PFSK-1 (cell line): Measurements from ENCODE around the gene MKRN2.

Source experiments
- FOXP2 ChIP-seq: optimal IDR thresholded peaks from 2 replicates; pipeline ENCODE3; 2011; ENCODE audit warnings: borderline replicate concordance, control low read depth, inconsistent platforms; ENCODE audit not compliant: insufficient read depth; ENCODE audit errors: extremely low read length, extremely low read depth
- POLR2AphosphoS5 ChIP-seq: IDR thresholded peaks from 2 replicates; pipeline ENCODE4 v1.6.1; 2012; ENCODE audit warnings: low read depth, mild to moderate bottlenecking, control low read depth, low read length, moderate library complexity
- REST ChIP-seq, 2 experiments: IDR thresholded peaks; 2 replicates each; pipeline versions ENCODE4 v1.6.1 to v1.8.0; 2011 to 2012; ENCODE audit warnings: low read depth in 2 of 2, low read length in 2 of 2, control low read depth in 1 of 2, inconsistent platforms in 1 of 2, mild to moderate bottlenecking in 1 of 2, moderate library complexity in 1 of 2; ENCODE audit not compliant: insufficient read depth in 1 of 2
- SIN3A ChIP-seq: IDR thresholded peaks from 2 replicates; pipeline ENCODE4 v1.6.1; 2012; ENCODE audit warnings: mild to moderate bottlenecking, low read length, moderate library complexity, borderline replicate concordance; ENCODE audit not compliant: insufficient read depth
- TAF1 ChIP-seq: IDR thresholded peaks from 2 replicates; pipeline ENCODE4 v1.6.1; 2012; ENCODE audit warnings: low read length, control low read depth, borderline replicate concordance; ENCODE audit not compliant: insufficient read depth

Gene MKRN2

DNA sequence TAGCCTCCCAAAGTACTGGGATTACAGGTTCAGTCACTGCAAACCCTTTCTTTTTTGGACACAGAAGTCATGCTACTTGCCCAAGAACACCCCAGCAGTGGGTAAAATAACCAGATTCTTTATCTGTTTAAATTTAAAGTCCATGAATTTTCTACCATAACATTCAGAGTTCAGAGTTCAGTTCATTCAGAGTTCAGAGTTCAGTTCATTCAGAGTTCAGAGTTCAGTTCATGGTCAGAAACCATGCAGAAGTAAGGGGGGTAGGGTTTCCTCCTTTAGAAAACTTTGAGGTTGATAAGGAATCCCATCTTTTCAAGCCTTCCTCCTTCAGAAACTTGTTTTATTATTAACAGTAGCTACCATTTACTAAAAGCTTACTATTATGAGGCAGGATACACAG is 63.8 kb downstream of the MKRN2 start:
- TF ChIP-seq POLR2AphosphoS5, result no peak
- TF ChIP-seq TAF1, result no peak
- no peak for TF ChIP-seq SIN3A
- TF ChIP-seq REST (IDR thresholded peaks at IDR 0.05; ENCODE audit: insufficient read depth in 1 of 2, low read depth in 2 of 2, low read length in 2 of 2), result no peak
- no peak for TF ChIP-seq FOXP2

DNA sequence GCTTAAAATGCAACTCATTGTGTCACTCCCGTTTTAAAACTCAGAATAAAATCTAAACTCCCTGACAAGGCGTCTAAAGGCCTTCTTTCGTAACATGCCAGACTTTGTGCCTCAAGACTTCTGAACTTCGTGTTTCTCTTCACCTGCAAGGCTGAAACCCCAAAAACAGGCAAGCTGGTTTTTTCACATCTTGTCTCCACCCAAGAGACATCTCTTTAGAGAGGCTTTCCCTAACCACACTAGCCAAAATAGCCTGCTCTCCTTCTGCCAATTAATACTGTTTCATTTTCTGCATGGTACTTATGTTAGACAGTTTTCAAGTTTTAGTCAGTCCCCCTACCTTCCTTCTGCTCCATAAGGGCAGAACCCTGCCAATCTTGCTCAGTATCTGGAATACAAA is 65.4 kb downstream of the MKRN2 start:
- no peak for TF ChIP-seq POLR2AphosphoS5
- no peak for TF ChIP-seq FOXP2
- TF ChIP-seq SIN3A, result no peak
- no peak for TF ChIP-seq TAF1
- no peak for TF ChIP-seq REST (IDR thresholded peaks at IDR 0.05; ENCODE audit: insufficient read depth in 1 of 2, low read depth in 2 of 2, low read length in 2 of 2)

DNA sequence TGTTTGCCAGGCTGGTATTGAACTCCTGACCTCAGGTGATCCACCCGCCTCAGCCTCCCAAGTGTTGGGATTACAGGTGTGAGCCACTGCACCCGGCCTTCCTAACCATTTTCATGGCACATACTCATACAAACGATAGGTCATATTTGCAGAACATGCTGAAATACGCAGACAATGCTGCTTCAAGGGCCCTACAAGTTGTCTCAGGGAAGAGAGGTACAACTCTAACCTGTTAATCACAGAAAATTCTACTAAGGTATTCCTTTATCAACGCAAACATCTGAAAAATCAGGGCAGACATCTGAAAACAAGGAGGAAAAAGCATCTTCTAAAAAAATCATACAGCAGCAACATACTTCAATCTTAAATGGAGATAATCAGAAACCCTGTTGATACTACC is 67.2 kb downstream of the MKRN2 start:
- no peak for TF ChIP-seq SIN3A
- no peak for TF ChIP-seq POLR2AphosphoS5
- TF ChIP-seq REST (IDR thresholded peaks at IDR 0.05; ENCODE audit: insufficient read depth in 1 of 2, low read depth in 2 of 2, low read length in 2 of 2), result no peak
- TF ChIP-seq TAF1, result no peak

- TF ChIP-seq REST (IDR thresholded peaks at IDR 0.05; ENCODE audit: insufficient read depth in 1 of 2, low read depth in 2 of 2, low read length in 2 of 2), result no peak
- no peak for TF ChIP-seq FOXP2
- TF ChIP-seq SIN3A, result no peak
- TF ChIP-seq POLR2AphosphoS5, result no peak
- TF ChIP-seq TAF1, result no peak
Observed at GRCh38 chr3:12627370-12627769, 70.5 kb downstream of the MKRN2 start.

- TF ChIP-seq POLR2AphosphoS5 (no peak), SIN3A (no peak), TAF1 (no peak), FOXP2 (no peak), REST (IDR thresholded peaks at IDR 0.05; ENCODE audit: insufficient read depth in 1 of 2, low read depth in 2 of 2, low read length in 2 of 2) (no peak)
Observed at GRCh38 chr3:12628813-12629212, 71.9 kb downstream of the MKRN2 start.
